ENCODE measurements around the gene ZNF783. TPM values are rescaled to one million over a fixed set of nuclear protein-coding genes. Genes with fewer than 3 reads are reported as not detected.

ZNF783 gene
- total RNA-seq, 1 donor from 2014 or later = 4.5 TPM

GRCh38 chr7:149293338-149293737, 31.3 kb downstream of the ZNF783 start:
- H3K9me3 ChIP-seq (replicated peaks) = no peaks in the 10 kb centered on the region
- no peak overlapping the region for H3K4me3 ChIP-seq
- TF ChIP-seq CTCF (IDR thresholded peaks at IDR 0.05; ENCODE audit: borderline replicate concordance) = no peak
- peaks cover 28% of the 10 kb centered on the region for H3K36me3 ChIP-seq
- H3K4me1 ChIP-seq = peaks cover 15% of the 10 kb centered on the region
- intact Hi-C loops (cut with micrococcal nuclease) = no loop called here
- H3K27me3 ChIP-seq (ENCODE audit: low read depth) = no peaks in the 10 kb centered on the region
- no peak for DNase-seq
- H3K27ac ChIP-seq (replicated peaks) = no peak overlapping the region

GRCh38 chr7:149293946-149294633, 32.1 kb downstream of the ZNF783 start:
- Histone ChIP-seq H3K9me3 (replicated peaks) (no peaks in the 10 kb centered on the region), H3K4me1 (peaks cover 15% of the 10 kb centered on the region), H3K4me3 (no peak overlapping the region), H3K27me3 (ENCODE audit: low read depth) (no peaks in the 10 kb centered on the region), H3K27ac (replicated peaks) (no peak overlapping the region), H3K36me3 (peaks cover 28% of the 10 kb centered on the region)
- no peak for DNase-seq
- intact Hi-C loops (cut with micrococcal nuclease) = no loop called here
- no peak for TF ChIP-seq CTCF (IDR thresholded peaks at IDR 0.05; ENCODE audit: borderline replicate concordance)

GRCh38 chr7:149294634-149295480, 32.9 kb downstream of the ZNF783 start:
- Histone ChIP-seq H3K36me3 (peaks cover 24% of the 10 kb centered on the region), H3K27me3 (ENCODE audit: low read depth) (no peaks in the 10 kb centered on the region), H3K4me3 (no peak overlapping the region), H3K9me3 (replicated peaks) (no peaks in the 10 kb centered on the region), H3K4me1 (peaks cover 15% of the 10 kb centered on the region), H3K27ac (replicated peaks) (no peak overlapping the region)
- no peak for DNase-seq
- no peak for TF ChIP-seq CTCF (IDR thresholded peaks at IDR 0.05; ENCODE audit: borderline replicate concordance)
- intact Hi-C loops (cut with micrococcal nuclease) = no loop called here

- Histone ChIP-seq H3K27ac (replicated peaks) (no peak overlapping the region), H3K4me1 (peaks cover 15% of the 10 kb centered on the region), H3K4me3 (no peak overlapping the region), H3K36me3 (peaks cover 24% of the 10 kb centered on the region), H3K27me3 (ENCODE audit: low read depth) (no peaks in the 10 kb centered on the region), H3K9me3 (replicated peaks) (no peaks in the 10 kb centered on the region)
- intact Hi-C loops (cut with micrococcal nuclease) = no loop called here
- no peak for DNase-seq
- no peak for TF ChIP-seq CTCF (IDR thresholded peaks at IDR 0.05; ENCODE audit: borderline replicate concordance)
Measured at GRCh38 chr7:149295481-149295850, 33.5 kb downstream of the ZNF783 start.

- peaks cover 10% of the 10 kb centered on the region for H3K4me1 ChIP-seq
- H3K36me3 ChIP-seq = peaks cover 24% of the 10 kb centered on the region
- intact Hi-C loops (cut with micrococcal nuclease) = no loop called here
- H3K9me3 ChIP-seq (replicated peaks) = no peaks in the 10 kb centered on the region
- no peak overlapping the region for H3K4me3 ChIP-seq
- TF ChIP-seq CTCF (IDR thresholded peaks at IDR 0.05; ENCODE audit: borderline replicate concordance) = no peak
- DNase-seq = no peak
- no peaks in the 10 kb centered on the region for H3K27me3 ChIP-seq (ENCODE audit: low read depth)
- no peak overlapping the region for H3K27ac ChIP-seq (replicated peaks)
Measured at GRCh38 chr7:149296368-149296767, 34.4 kb downstream of the ZNF783 start.

All from left ventricle myocardium inferior (tissue), 1 donor.